WTC11 (cell line): Measurements from ENCODE around the gene ANKLE2. TPM values are rescaled to one million over a fixed set of nuclear protein-coding genes. Genes with fewer than 3 reads are reported as not detected.

Experiments used
- ATAC-seq: fragments of 200-7000 bp; cut with Tn5 transposase; 2 replicates; pipeline ENCODE4 v1.10.0; 2021; ENCODE audit warnings: mild to moderate bottlenecking, moderate library complexity
- CTCF ChIA-PET: fragments of 300-600 bp; sonication (Branson Sonifier 250); formaldehyde crosslinking; loops from one replicate; lab custom pipeline; 2021; ENCODE audit warnings: antibody characterized with exemption; lab: Charles Lee
- POLR2A ChIA-PET: fragments of 350-600 bp; sonication (Branson Sonifier 250); formaldehyde crosslinking; loops from one replicate; lab custom pipeline; 2021; ENCODE audit warnings: antibody characterized with exemption; lab: Charles Lee
- DNase-seq: peaks from one replicate; pipeline ENCODE4 v3.0.0; 2021; ENCODE audit warnings: low spot score
- H3K27ac Mint-ChIP-seq: 2 replicates; pipeline ENCODE4 v1.8.0; 2021; ENCODE audit warnings: mixed read lengths
- H3K27me3 Mint-ChIP-seq: 2 replicates; pipeline ENCODE4 v1.8.0; 2021; ENCODE audit warnings: low read depth, mild to moderate bottlenecking, moderate library complexity, mixed read lengths
- H3K36me3 Mint-ChIP-seq: 2 replicates; pipeline ENCODE4 v1.8.0; 2021; ENCODE audit warnings: mixed read lengths
- H3K4me1 Mint-ChIP-seq: 2 replicates; pipeline ENCODE4 v1.8.0; 2022; ENCODE audit warnings: mixed read lengths
- H3K4me3 Mint-ChIP-seq: 2 replicates; pipeline ENCODE4 v1.8.0; 2021; ENCODE audit warnings: mild to moderate bottlenecking, moderate library complexity, mixed read lengths
- H3K9me3 Mint-ChIP-seq: 2 replicates; pipeline ENCODE4 v1.8.0; 2021; ENCODE audit warnings: mixed read lengths
- ATF2 ChIP-seq: sonication (generic); formaldehyde crosslinking; IDR thresholded peaks from 2 replicates; pipeline ENCODE4 v1.8.1; 2022; ENCODE audit warnings: low read depth, missing genetic modification reagents, borderline replicate concordance
- CBFB ChIP-seq: sonication (generic); formaldehyde crosslinking; IDR thresholded peaks from 2 replicates; pipeline ENCODE4 v1.8.1; 2022; ENCODE audit warnings: mild to moderate bottlenecking, low read depth, missing genetic modification reagents
- CREB1 ChIP-seq: sonication (generic); formaldehyde crosslinking; IDR thresholded peaks from 2 replicates; pipeline ENCODE4 v1.8.0; 2023; ENCODE audit warnings: mild to moderate bottlenecking, missing genetic modification reagents
- CTCF ChIP-seq: fragments of 200-600 bp; IDR thresholded peaks from 2 replicates; pipeline ENCODE4 v1.8.0; 2022; ENCODE audit warnings: antibody characterized with exemption
- E2F1 ChIP-seq: sonication (generic); formaldehyde crosslinking; IDR thresholded peaks from 2 replicates; pipeline ENCODE4 v1.8.0; 2022; ENCODE audit warnings: mild to moderate bottlenecking, missing genetic modification reagents
- E2F4 ChIP-seq: sonication (generic); formaldehyde crosslinking; IDR thresholded peaks from 2 replicates; pipeline ENCODE4 v1.8.1; 2022; ENCODE audit warnings: low read depth, mild to moderate bottlenecking, moderate library complexity, missing genetic modification reagents, borderline replicate concordance
- FOXJ3 ChIP-seq: sonication (generic); formaldehyde crosslinking; IDR thresholded peaks from 2 replicates; pipeline ENCODE4 v1.9.0; 2021; ENCODE audit warnings: missing genetic modification reagents, mild to moderate bottlenecking, borderline replicate concordance
- FOXK1 ChIP-seq: sonication (generic); formaldehyde crosslinking; IDR thresholded peaks from 2 replicates; pipeline ENCODE4 v1.8.0; 2022; ENCODE audit warnings: mild to moderate bottlenecking, moderate library complexity, missing genetic modification reagents
- GTF2I ChIP-seq: fragments of 250-450 bp; sonication (Bioruptor Pico); conservative IDR thresholded peaks from 2 replicates; pipeline ENCODE4 v1.4.0; 2021; ENCODE audit warnings: mild to moderate bottlenecking
- JUN ChIP-seq: sonication (generic); formaldehyde crosslinking; IDR thresholded peaks from 2 replicates; pipeline ENCODE4 v1.8.0; 2023; ENCODE audit warnings: mild to moderate bottlenecking, missing genetic modification reagents
- NFATC4 ChIP-seq: fragments of 250-450 bp; sonication (Bioruptor Pico); IDR thresholded peaks from 2 replicates; pipeline ENCODE4 v1.9.0; 2021; ENCODE audit warnings: mild to moderate bottlenecking
- NFE2L1 ChIP-seq: sonication (generic); formaldehyde crosslinking; IDR thresholded peaks from 2 replicates; pipeline ENCODE4 v1.8.1; 2023; ENCODE audit warnings: missing genetic modification reagents
- SMAD3 ChIP-seq: sonication (generic); formaldehyde crosslinking; IDR thresholded peaks from 2 replicates; pipeline ENCODE4 v1.8.0; 2022; ENCODE audit warnings: missing genetic modification reagents, mild to moderate bottlenecking, borderline replicate concordance
- SOX15 ChIP-seq: fragments of 250-450 bp; sonication (Bioruptor Pico); IDR thresholded peaks from 2 replicates; pipeline ENCODE4 v1.9.0; 2021; ENCODE audit warnings: mild to moderate bottlenecking
- ZMAT4 ChIP-seq: fragments of 250-450 bp; sonication (Bioruptor Pico); IDR thresholded peaks from 2 replicates; pipeline ENCODE4 v1.9.0; 2021; ENCODE audit warnings: mild to moderate bottlenecking
- ZNF121 ChIP-seq: sonication (generic); formaldehyde crosslinking; IDR thresholded peaks from 2 replicates; pipeline ENCODE4 v1.8.0; 2023; ENCODE audit warnings: missing genetic modification reagents
- ZNF263 ChIP-seq: sonication (generic); formaldehyde crosslinking; IDR thresholded peaks from 2 replicates; pipeline ENCODE4 v1.8.1; 2022; ENCODE audit warnings: low read depth, mild to moderate bottlenecking, moderate library complexity, missing genetic modification reagents
- total RNA-seq: library from RNA; stranded (reverse); gene quantifications from 3 replicates; pipeline ENCODE4 v1.2.3, GENCODE V29; 2021
- TF ChIP-seq, protein P1 (sequence below): sonication (generic); formaldehyde crosslinking; IDR thresholded peaks from 2 replicates; pipeline ENCODE4 v1.8.0; 2022; ENCODE audit warnings: mild to moderate bottlenecking, missing genetic modification reagents
- TF ChIP-seq, protein P2 (sequence below): sonication (generic); formaldehyde crosslinking; IDR thresholded peaks from 2 replicates; pipeline ENCODE4 v1.8.1; 2023; ENCODE audit warnings: mild to moderate bottlenecking, moderate library complexity, missing genetic modification reagents
- TF ChIP-seq, protein P3 (sequence below): sonication (generic); formaldehyde crosslinking; IDR thresholded peaks from 2 replicates; pipeline ENCODE4 v1.8.1; 2022; ENCODE audit warnings: mild to moderate bottlenecking, moderate library complexity, missing genetic modification reagents

The ANKLE2 gene
- total RNA-seq, 1 experiment from 2014 or later, result 63.8 TPM

GRCh38 chr12:132741620-132742019 lies 20.0 kb downstream of the ANKLE2 start:
- H3K9me3 Mint-ChIP-seq, result peaks cover 6% of the 10 kb centered on the region; the same call in 1 of the 2 replicates
- H3K36me3 Mint-ChIP-seq, result peaks cover 87% of the 10 kb centered on the region
- ATAC-seq, result no peak
- no peak overlapping the region for H3K27ac Mint-ChIP-seq
- no peaks in the 10 kb centered on the region for H3K4me1 Mint-ChIP-seq
- TF ChIP-seq SMAD3 (CRISPR knock-in tag) (no peak), CBFB (no peak), JUN (CRISPR knock-in tag) (no peak), GTF2I (no peak)
- TF ChIP-seq, protein P1, sequence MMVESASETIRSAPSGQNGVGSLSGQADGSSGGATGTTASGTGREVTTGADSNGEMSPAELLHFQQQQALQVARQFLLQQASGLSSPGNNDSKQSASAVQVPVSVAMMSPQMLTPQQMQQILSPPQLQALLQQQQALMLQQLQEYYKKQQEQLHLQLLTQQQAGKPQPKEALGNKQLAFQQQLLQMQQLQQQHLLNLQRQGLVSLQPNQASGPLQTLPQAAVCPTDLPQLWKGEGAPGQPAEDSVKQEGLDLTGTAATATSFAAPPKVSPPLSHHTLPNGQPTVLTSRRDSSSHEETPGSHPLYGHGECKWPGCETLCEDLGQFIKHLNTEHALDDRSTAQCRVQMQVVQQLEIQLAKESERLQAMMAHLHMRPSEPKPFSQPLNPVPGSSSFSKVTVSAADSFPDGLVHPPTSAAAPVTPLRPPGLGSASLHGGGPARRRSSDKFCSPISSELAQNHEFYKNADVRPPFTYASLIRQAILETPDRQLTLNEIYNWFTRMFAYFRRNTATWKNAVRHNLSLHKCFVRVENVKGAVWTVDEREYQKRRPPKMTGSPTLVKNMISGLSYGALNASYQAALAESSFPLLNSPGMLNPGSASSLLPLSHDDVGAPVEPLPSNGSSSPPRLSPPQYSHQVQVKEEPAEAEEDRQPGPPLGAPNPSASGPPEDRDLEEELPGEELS (CRISPR knock-in tag), result no peak
- CTCF ChIA-PET, result no interaction called here
- H3K27me3 Mint-ChIP-seq, result no peaks in the 10 kb centered on the region
- DNase-seq, result no peak
- H3K4me3 Mint-ChIP-seq, result no peak overlapping the region
- POLR2A ChIA-PET, result no interaction called here

GRCh38 chr12:132740652-132741051 lies 21.0 kb downstream of the ANKLE2 start:
- H3K4me3 Mint-ChIP-seq, result no peak overlapping the region
- ChIA-PET POLR2A (no interaction called here), CTCF (interaction anchor here (0.8 kb wide), 1 partner anchor 28 kb away, joined by 3 read pairs; no protein-coding TSS in a partner anchor)
- TF ChIP-seq SOX15 (no peak), NFE2L1 (CRISPR knock-in tag) (no peak), ZNF263 (CRISPR knock-in tag) (no peak), FOXJ3 (CRISPR knock-in tag) (no peak)
- H3K27me3 Mint-ChIP-seq, result no peaks in the 10 kb centered on the region
- H3K36me3 Mint-ChIP-seq, result peaks cover 88% of the 10 kb centered on the region
- no peaks in the 10 kb centered on the region for H3K4me1 Mint-ChIP-seq
- no peak for DNase-seq
- peaks cover 6% of the 10 kb centered on the region; the same call in 1 of the 2 replicates for H3K9me3 Mint-ChIP-seq
- ATAC-seq, result no peak
- no peak overlapping the region for H3K27ac Mint-ChIP-seq

GRCh38 chr12:132740313-132740646 lies 21.4 kb downstream of the ANKLE2 start:
- CTCF ChIA-PET, result interaction anchor here (0.8 kb wide), 1 partner anchor 28 kb away, joined by 3 read pairs; no protein-coding TSS in a partner anchor

More at GRCh38 chr12:132740313-132740646, 21.4 kb downstream of the ANKLE2 start:
- POLR2A ChIA-PET, result no interaction called here
- H3K36me3 Mint-ChIP-seq, result peaks cover 88% of the 10 kb centered on the region
- peaks cover 6% of the 10 kb centered on the region; the same call in 1 of the 2 replicates for H3K9me3 Mint-ChIP-seq
- TF ChIP-seq ZMAT4 (no peak), ATF2 (no peak), CREB1 (no peak), ZNF121 (CRISPR knock-in tag) (no peak), CTCF (no peak), FOXK1 (CRISPR knock-in tag) (no peak), NFATC4 (CRISPR knock-in tag) (no peak), E2F4 (CRISPR knock-in tag) (no peak), E2F1 (no peak)
- TF ChIP-seq, protein P2, sequence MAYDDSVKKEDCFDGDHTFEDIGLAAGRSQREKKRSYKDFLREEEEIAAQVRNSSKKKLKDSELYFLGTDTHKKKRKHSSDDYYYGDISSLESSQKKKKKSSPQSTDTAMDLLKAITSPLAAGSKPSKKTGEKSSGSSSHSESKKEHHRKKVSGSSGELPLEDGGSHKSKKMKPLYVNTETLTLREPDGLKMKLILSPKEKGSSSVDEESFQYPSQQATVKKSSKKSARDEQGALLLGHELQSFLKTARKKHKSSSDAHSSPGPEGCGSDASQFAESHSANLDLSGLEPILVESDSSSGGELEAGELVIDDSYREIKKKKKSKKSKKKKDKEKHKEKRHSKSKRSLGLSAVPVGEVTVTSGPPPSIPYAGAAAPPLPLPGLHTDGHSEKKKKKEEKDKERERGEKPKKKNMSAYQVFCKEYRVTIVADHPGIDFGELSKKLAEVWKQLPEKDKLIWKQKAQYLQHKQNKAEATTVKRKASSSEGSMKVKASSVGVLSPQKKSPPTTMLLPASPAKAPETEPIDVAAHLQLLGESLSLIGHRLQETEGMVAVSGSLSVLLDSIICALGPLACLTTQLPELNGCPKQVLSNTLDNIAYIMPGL (CRISPR knock-in tag), result no peak
- TF ChIP-seq, protein P3, sequence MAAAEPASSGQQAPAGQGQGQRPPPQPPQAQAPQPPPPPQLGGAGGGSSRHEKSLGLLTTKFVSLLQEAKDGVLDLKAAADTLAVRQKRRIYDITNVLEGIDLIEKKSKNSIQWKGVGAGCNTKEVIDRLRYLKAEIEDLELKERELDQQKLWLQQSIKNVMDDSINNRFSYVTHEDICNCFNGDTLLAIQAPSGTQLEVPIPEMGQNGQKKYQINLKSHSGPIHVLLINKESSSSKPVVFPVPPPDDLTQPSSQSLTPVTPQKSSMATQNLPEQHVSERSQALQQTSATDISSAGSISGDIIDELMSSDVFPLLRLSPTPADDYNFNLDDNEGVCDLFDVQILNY (CRISPR knock-in tag), result no peak
- DNase-seq (no peak), ATAC-seq (no peak)
- no peaks in the 10 kb centered on the region for H3K27me3 Mint-ChIP-seq
- no peaks in the 10 kb centered on the region for H3K4me1 Mint-ChIP-seq
- H3K27ac Mint-ChIP-seq, result no peak overlapping the region
- no peak overlapping the region for H3K4me3 Mint-ChIP-seq
